SK-N-SH treated with all-trans-retinoic acid at 6 μM for 48 hours (cell line): ENCODE results near the gene TTC7B.

ENCODE experiments used
- ATAC-seq: fragments of 200-7000 bp; cut with Tn5 transposase; 3 replicates; pipeline ENCODE4 v1.9.1; 2020; ENCODE audit warnings: mild to moderate bottlenecking, moderate library complexity
- ARNTL ChIP-seq: fragments of 450-650 bp; formaldehyde crosslinking; IDR thresholded peaks from 2 replicates; pipeline ENCODE4 v1.5.0; 2020; ENCODE audit warnings: low read depth, mild to moderate bottlenecking, moderate library complexity, borderline replicate concordance
- BACH2 ChIP-seq: fragments of 250-450 bp; sonication (Bioruptor Pico); IDR thresholded peaks from 2 replicates; pipeline ENCODE4 v1.9.0; 2021; ENCODE audit warnings: mild to moderate bottlenecking, borderline replicate concordance
- CSDC2 ChIP-seq: fragments of 250-450 bp; sonication (Bioruptor Pico); IDR thresholded peaks from 2 replicates; pipeline ENCODE4 v1.5.0; 2020; ENCODE audit warnings: mild to moderate bottlenecking, moderate library complexity
- ESRRG ChIP-seq: fragments of 250-450 bp; sonication (Bioruptor Pico); IDR thresholded peaks from 2 replicates; pipeline ENCODE4 v1.6.1; 2021; ENCODE audit warnings: mild to moderate bottlenecking
- GLIS3 ChIP-seq: fragments of 250-450 bp; sonication (Bioruptor Pico); IDR thresholded peaks from 2 replicates; pipeline ENCODE4 v1.5.0; 2020; ENCODE audit warnings: mild to moderate bottlenecking, moderate library complexity
- OSR1 ChIP-seq: fragments of 250-450 bp; sonication (Bioruptor Pico); IDR thresholded peaks from 2 replicates; pipeline ENCODE4 v1.8.0; 2022; ENCODE audit warnings: moderate library complexity, mild to moderate bottlenecking, inconsistent platforms
- PPARA ChIP-seq: fragments of 250-450 bp; sonication (Bioruptor Pico); IDR thresholded peaks from 2 replicates; pipeline ENCODE4 v1.5.0; 2020; ENCODE audit warnings: mild to moderate bottlenecking, borderline replicate concordance
- SNAI2 ChIP-seq: fragments of 250-450 bp; sonication (Bioruptor Pico); IDR thresholded peaks from 2 replicates; pipeline ENCODE4 v1.5.0; 2020; ENCODE audit warnings: mild to moderate bottlenecking, moderate library complexity
- TCF4 ChIP-seq: fragments of 250-450 bp; sonication (Bioruptor Pico); IDR thresholded peaks from 2 replicates; pipeline ENCODE4 v1.8.0; 2021; ENCODE audit warnings: mild to moderate bottlenecking, moderate library complexity, borderline replicate concordance
- ZC3H10 ChIP-seq: fragments of 250-450 bp; sonication (Bioruptor Pico); IDR thresholded peaks from 2 replicates; pipeline ENCODE4 v1.5.1; 2021; ENCODE audit warnings: mild to moderate bottlenecking, moderate library complexity
- ZFP3 ChIP-seq: fragments of 250-450 bp; sonication (Bioruptor Pico); IDR thresholded peaks from 2 replicates; pipeline ENCODE4 v1.5.0; 2020; ENCODE audit warnings: mild to moderate bottlenecking, moderate library complexity
- ZFP30 ChIP-seq: fragments of 450-650 bp; formaldehyde crosslinking; IDR thresholded peaks from 2 replicates; pipeline ENCODE4 v1.5.0; 2022; ENCODE audit warnings: mild to moderate bottlenecking, moderate library complexity
- ZNF565 ChIP-seq: fragments of 450-650 bp; formaldehyde crosslinking; conservative IDR thresholded peaks from 2 replicates; pipeline ENCODE4 v1.5.0; 2020; ENCODE audit warnings: low read depth, mild to moderate bottlenecking, moderate library complexity
- ZNF70 ChIP-seq: fragments of 450-650 bp; formaldehyde crosslinking; IDR thresholded peaks from 2 replicates; pipeline ENCODE4 v1.5.0; 2020; ENCODE audit warnings: mild to moderate bottlenecking, moderate library complexity
- ZNF8 ChIP-seq: fragments of 450-650 bp; formaldehyde crosslinking; IDR thresholded peaks from 2 replicates; pipeline ENCODE4 v1.5.0; 2020; ENCODE audit warnings: mild to moderate bottlenecking, moderate library complexity
- TF ChIP-seq, protein P1 (sequence below): fragments of 250-450 bp; sonication (Bioruptor Pico); IDR thresholded peaks from 2 replicates; pipeline ENCODE4 v1.5.1; 2020; ENCODE audit warnings: low read depth, mild to moderate bottlenecking, moderate library complexity
- TF ChIP-seq, protein P2 (sequence below): fragments of 250-450 bp; sonication (Bioruptor Pico); IDR thresholded peaks from 2 replicates; pipeline ENCODE4 v1.8.0; 2020; ENCODE audit warnings: mild to moderate bottlenecking, moderate library complexity, borderline replicate concordance
- TF ChIP-seq, protein P3 (sequence below): fragments of 250-450 bp; sonication (Bioruptor Pico); IDR thresholded peaks from 2 replicates; pipeline ENCODE4 v1.5.1; 2021; ENCODE audit warnings: mild to moderate bottlenecking, moderate library complexity
- TF ChIP-seq, protein P4 (sequence below): fragments of 250-450 bp; sonication (Bioruptor Pico); IDR thresholded peaks from 2 replicates; pipeline ENCODE4 v1.8.0; 2021; ENCODE audit warnings: low read depth, mild to moderate bottlenecking, moderate library complexity, borderline replicate concordance
- TF ChIP-seq, protein P5 (sequence below): fragments of 250-450 bp; sonication (Bioruptor Pico); IDR thresholded peaks from 2 replicates; pipeline ENCODE4 v1.5.0; 2020; ENCODE audit warnings: mild to moderate bottlenecking, moderate library complexity

The TTC7B gene

DNA sequence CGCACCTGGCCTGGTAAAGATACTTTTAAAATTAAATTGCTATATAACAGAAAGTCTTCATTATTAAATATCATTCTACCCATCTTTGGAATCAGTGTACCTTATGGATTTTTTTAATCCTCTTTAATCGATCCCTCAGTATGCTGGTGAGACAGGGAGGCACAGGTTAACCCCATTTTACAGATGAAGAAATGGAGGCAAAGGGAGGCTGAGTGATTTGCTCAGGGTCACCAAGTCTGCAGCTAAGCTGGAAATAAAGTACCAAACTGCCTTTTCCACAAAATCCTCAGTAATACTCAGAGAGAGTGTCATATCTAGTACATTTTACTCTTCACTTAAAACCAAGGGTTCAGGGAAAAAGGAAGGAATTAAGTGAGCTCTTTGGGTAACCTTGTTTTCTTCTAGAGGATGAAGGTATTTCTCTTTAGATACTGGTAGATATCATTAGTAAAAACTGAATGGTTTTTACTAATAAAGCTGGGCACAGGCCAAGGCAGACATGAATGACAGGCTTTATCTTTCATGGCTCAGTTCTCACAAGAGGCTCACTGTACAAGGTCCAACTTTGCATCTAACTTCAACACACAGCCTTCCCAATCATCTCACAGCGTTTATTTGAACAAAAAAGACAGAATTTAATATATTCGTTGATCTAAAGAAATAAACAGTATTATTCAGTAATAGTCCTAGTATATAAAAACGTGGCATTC is 35.3 kb upstream of the TTC7B start:
- TF ChIP-seq, protein P1, sequence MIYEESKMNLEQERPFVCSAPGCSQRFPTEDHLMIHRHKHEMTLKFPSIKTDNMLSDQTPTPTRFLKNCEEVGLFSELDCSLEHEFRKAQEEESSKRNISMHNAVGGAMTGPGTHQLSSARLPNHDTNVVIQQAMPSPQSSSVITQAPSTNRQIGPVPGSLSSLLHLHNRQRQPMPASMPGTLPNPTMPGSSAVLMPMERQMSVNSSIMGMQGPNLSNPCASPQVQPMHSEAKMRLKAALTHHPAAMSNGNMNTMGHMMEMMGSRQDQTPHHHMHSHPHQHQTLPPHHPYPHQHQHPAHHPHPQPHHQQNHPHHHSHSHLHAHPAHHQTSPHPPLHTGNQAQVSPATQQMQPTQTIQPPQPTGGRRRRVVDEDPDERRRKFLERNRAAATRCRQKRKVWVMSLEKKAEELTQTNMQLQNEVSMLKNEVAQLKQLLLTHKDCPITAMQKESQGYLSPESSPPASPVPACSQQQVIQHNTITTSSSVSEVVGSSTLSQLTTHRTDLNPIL (CRISPR knock-in tag): no peak
- TF ChIP-seq PPARA: no peak
- TF ChIP-seq ZFP3 (CRISPR knock-in tag): no peak
- no peak for TF ChIP-seq OSR1 (CRISPR knock-in tag)
- TF ChIP-seq, protein P2, sequence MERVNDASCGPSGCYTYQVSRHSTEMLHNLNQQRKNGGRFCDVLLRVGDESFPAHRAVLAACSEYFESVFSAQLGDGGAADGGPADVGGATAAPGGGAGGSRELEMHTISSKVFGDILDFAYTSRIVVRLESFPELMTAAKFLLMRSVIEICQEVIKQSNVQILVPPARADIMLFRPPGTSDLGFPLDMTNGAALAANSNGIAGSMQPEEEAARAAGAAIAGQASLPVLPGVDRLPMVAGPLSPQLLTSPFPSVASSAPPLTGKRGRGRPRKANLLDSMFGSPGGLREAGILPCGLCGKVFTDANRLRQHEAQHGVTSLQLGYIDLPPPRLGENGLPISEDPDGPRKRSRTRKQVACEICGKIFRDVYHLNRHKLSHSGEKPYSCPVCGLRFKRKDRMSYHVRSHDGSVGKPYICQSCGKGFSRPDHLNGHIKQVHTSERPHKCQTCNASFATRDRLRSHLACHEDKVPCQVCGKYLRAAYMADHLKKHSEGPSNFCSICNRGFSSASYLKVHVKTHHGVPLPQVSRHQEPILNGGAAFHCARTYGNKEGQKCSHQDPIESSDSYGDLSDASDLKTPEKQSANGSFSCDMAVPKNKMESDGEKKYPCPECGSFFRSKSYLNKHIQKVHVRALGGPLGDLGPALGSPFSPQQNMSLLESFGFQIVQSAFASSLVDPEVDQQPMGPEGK (CRISPR knock-in tag): no peak
- TF ChIP-seq ZFP30 (CRISPR knock-in tag): no peak
- no peak for TF ChIP-seq ZNF565 (CRISPR knock-in tag)
- TF ChIP-seq ZNF8 (CRISPR knock-in tag): no peak
- no peak for TF ChIP-seq SNAI2 (CRISPR knock-in tag)
- TF ChIP-seq ESRRG (CRISPR knock-in tag): no peak
- TF ChIP-seq ZC3H10 (CRISPR knock-in tag): no peak
- TF ChIP-seq GLIS3: no peak
- TF ChIP-seq, protein P3, sequence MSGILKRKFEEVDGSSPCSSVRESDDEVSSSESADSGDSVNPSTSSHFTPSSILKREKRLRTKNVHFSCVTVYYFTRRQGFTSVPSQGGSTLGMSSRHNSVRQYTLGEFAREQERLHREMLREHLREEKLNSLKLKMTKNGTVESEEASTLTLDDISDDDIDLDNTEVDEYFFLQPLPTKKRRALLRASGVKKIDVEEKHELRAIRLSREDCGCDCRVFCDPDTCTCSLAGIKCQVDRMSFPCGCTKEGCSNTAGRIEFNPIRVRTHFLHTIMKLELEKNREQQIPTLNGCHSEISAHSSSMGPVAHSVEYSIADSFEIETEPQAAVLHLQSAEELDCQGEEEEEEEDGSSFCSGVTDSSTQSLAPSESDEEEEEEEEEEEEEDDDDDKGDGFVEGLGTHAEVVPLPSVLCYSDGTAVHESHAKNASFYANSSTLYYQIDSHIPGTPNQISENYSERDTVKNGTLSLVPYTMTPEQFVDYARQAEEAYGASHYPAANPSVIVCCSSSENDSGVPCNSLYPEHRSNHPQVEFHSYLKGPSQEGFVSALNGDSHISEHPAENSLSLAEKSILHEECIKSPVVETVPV: no peak
- TF ChIP-seq ZNF70 (CRISPR knock-in tag): no peak
- TF ChIP-seq ARNTL: no peak
- TF ChIP-seq, protein P4, sequence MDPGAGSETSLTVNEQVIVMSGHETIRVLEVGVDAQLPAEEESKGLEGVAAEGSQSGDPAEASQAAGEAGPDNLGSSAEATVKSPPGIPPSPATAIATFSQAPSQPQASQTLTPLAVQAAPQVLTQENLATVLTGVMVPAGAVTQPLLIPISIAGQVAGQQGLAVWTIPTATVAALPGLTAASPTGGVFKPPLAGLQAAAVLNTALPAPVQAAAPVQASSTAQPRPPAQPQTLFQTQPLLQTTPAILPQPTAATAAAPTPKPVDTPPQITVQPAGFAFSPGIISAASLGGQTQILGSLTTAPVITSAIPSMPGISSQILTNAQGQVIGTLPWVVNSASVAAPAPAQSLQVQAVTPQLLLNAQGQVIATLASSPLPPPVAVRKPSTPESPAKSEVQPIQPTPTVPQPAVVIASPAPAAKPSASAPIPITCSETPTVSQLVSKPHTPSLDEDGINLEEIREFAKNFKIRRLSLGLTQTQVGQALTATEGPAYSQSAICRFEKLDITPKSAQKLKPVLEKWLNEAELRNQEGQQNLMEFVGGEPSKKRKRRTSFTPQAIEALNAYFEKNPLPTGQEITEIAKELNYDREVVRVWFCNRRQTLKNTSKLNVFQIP (CRISPR knock-in tag): no peak
- no peak for TF ChIP-seq TCF4
- no peak for TF ChIP-seq BACH2
- TF ChIP-seq, protein P5, sequence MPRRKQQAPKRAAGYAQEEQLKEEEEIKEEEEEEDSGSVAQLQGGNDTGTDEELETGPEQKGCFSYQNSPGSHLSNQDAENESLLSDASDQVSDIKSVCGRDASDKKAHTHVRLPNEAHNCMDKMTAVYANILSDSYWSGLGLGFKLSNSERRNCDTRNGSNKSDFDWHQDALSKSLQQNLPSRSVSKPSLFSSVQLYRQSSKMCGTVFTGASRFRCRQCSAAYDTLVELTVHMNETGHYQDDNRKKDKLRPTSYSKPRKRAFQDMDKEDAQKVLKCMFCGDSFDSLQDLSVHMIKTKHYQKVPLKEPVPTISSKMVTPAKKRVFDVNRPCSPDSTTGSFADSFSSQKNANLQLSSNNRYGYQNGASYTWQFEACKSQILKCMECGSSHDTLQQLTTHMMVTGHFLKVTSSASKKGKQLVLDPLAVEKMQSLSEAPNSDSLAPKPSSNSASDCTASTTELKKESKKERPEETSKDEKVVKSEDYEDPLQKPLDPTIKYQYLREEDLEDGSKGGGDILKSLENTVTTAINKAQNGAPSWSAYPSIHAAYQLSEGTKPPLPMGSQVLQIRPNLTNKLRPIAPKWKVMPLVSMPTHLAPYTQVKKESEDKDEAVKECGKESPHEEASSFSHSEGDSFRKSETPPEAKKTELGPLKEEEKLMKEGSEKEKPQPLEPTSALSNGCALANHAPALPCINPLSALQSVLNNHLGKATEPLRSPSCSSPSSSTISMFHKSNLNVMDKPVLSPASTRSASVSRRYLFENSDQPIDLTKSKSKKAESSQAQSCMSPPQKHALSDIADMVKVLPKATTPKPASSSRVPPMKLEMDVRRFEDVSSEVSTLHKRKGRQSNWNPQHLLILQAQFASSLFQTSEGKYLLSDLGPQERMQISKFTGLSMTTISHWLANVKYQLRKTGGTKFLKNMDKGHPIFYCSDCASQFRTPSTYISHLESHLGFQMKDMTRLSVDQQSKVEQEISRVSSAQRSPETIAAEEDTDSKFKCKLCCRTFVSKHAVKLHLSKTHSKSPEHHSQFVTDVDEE (CRISPR knock-in tag): no peak
- no peak for ATAC-seq

DNA sequence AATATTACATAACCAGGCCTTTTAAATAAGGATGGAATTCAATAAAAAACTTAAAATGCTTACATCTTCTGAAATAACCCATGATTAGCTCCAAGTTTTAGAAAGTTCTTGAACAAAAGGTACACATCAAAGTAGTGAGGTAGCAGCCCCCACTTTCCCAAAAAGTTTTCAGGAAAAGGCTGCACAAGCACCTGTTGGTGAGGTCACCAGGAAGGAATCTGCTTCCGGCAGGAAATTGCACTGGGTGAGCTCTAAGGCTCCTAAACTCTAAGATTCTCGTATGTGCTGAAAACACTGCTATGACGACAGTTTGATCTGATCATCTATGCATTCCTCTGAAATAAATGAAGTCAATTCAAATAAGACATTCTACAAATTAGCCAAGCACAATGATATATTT is 34.3 kb upstream of the TTC7B start:
- peak; percentile 70 for ATAC-seq
- TF ChIP-seq PPARA: no peak
- TF ChIP-seq OSR1 (CRISPR knock-in tag): no peak
- TF ChIP-seq, protein P3: no peak
- no peak for TF ChIP-seq CSDC2 (CRISPR knock-in tag)
